GM12891 (cell line): ENCODE results near the gene SATB2.

Experiments used
- PAX5 ChIP-seq: IDR thresholded peaks from 2 replicates; pipeline ENCODE4 v1.6.1; 2011; ENCODE audit warnings: low read length, moderate library complexity, mild to moderate bottlenecking; ENCODE audit not compliant: insufficient read depth, severe bottlenecking
- POLR2A ChIP-seq: IDR thresholded peaks from 2 replicates; pipeline ENCODE4 v1.6.1; 2011; ENCODE audit warnings: low read depth, low read length, control low read depth
- POLR2AphosphoS5 ChIP-seq: IDR thresholded peaks from 2 replicates; pipeline ENCODE4 v1.6.1; 2011; ENCODE audit warnings: low read depth, low read length, control low read depth
- POU2F2 ChIP-seq: IDR thresholded peaks from 2 replicates; pipeline ENCODE4 v1.6.1; 2011; ENCODE audit warnings: low read depth, mild to moderate bottlenecking, control low read depth, low read length, moderate library complexity
- SPI1 ChIP-seq: IDR thresholded peaks from 2 replicates; pipeline ENCODE4 v1.6.1; 2011; ENCODE audit warnings: low read depth, low read length, control low read depth
- TAF1 ChIP-seq: IDR thresholded peaks from 2 replicates; pipeline ENCODE4 v1.6.1; 2011; ENCODE audit warnings: low read depth, low read length, control low read depth

DNA sequence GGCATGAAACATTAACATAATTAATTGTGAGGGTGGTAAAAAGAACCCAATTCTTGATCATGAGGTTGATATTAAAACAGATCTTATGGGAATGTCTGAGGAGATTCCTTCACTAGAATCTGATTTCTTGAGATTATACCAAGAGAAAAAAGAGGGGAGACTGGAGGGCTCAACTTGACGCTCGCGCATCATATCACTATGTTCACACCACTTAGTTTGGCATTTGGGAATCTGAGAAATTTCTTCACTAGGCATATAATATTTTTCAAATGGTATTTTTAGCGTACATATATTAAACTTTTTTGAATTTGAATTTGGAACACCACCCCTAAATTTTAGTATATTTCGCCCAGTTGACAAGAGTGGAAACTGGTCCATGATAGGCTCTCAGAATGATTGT lies 140.1 kb downstream of the SATB2 start:
- TF ChIP-seq POLR2AphosphoS5 (no peak), POLR2A (no peak), TAF1 (no peak), SPI1 (no peak), POU2F2 (no peak), PAX5 (no peak)
